Hepatocyte (in vitro differentiated cells): ENCODE data around the gene SPAG16. TPM values are rescaled to one million over a fixed set of nuclear protein-coding genes. Genes with fewer than 3 reads are reported as not detected.

ENCODE experiments used
- DNase-seq: peaks from one replicate; pipeline ENCODE4 v3.0.0-alpha.2; 2016; ENCODE audit warnings: low spot score
- H2AFZ ChIP-seq: fragments of 200-600 bp; sonication (generic); 2 replicates; pipeline ENCODE4 v1.6.0; 2016; ENCODE audit warnings: antibody characterized with exemption, mild to moderate bottlenecking
- H3K27ac ChIP-seq: fragments of 200-600 bp; sonication (generic); 2 replicates; pipeline ENCODE4 v1.5.1; 2016; ENCODE audit warnings: mild to moderate bottlenecking
- H3K27me3 ChIP-seq: fragments of 200-600 bp; sonication (generic); 2 replicates; pipeline ENCODE4 v1.6.1; 2016
- H3K36me3 ChIP-seq: fragments of 200-600 bp; sonication (generic); replicated peaks from 2 replicates; pipeline ENCODE4 v1.5.1; 2016; ENCODE audit warnings: low read depth; ENCODE audit not compliant: insufficient read depth
- H3K4me1 ChIP-seq: fragments of 200-600 bp; sonication (generic); 2 replicates; pipeline ENCODE4 v1.5.1; 2016; ENCODE audit warnings: mild to moderate bottlenecking, moderate library complexity; ENCODE audit not compliant: insufficient read depth
- H3K4me2 ChIP-seq: fragments of 200-600 bp; sonication (generic); 2 replicates; pipeline ENCODE4 v1.6.0; 2016
- H3K4me3 ChIP-seq: fragments of 200-600 bp; sonication (generic); 2 replicates; pipeline ENCODE4 v1.5.1; 2016; ENCODE audit warnings: mild to moderate bottlenecking
- H3K79me2 ChIP-seq: fragments of 200-600 bp; sonication (generic); 2 replicates; pipeline ENCODE4 v1.6.0; 2017; ENCODE audit warnings: mild to moderate bottlenecking
- H3K9me2 ChIP-seq: fragments of 200-600 bp; sonication (generic); replicated peaks from 2 replicates; pipeline ENCODE4 v1.6.0; 2017; ENCODE audit warnings: mild to moderate bottlenecking; ENCODE audit not compliant: insufficient read depth
- H3K9me3 ChIP-seq: fragments of 200-600 bp; sonication (generic); 2 replicates; pipeline ENCODE4 v1.5.1; 2016; ENCODE audit warnings: low read depth, mild to moderate bottlenecking
- H4K20me1 ChIP-seq: fragments of 200-600 bp; sonication (generic); 2 replicates; pipeline ENCODE4 v1.6.0; 2016; ENCODE audit warnings: mild to moderate bottlenecking; ENCODE audit not compliant: insufficient read depth, poor library complexity, severe bottlenecking
- EZH2 ChIP-seq: fragments of 200-600 bp; sonication (generic); IDR thresholded peaks from 2 replicates; pipeline ENCODE4 v1.6.1; 2016; ENCODE audit warnings: antibody characterized with exemption, mild to moderate bottlenecking, borderline replicate concordance
- EZH2phosphoT487 ChIP-seq: fragments of 200-600 bp; sonication (generic); IDR thresholded peaks from one replicate; pipeline ENCODE4 v1.6.1; 2018; ENCODE audit warnings: antibody characterized with exemption, mild to moderate bottlenecking, low read depth, moderate library complexity; ENCODE audit not compliant: unreplicated experiment, severe bottlenecking
- WGBS: methylation state at CpG from one replicate; pipeline ENCODE4 v1.1.6; 2016; ENCODE audit warnings: low lambda C conversion rate; ENCODE audit errors: missing lambda C conversion rate; 5-methylcytosine and 5-hydroxymethylcytosine counted together
- polyA plus RNA-seq: library from polyadenylated mRNA; unstranded; fragments of >200 nt; fragmentation: Nextera tagmentation; extraction: Ambion mirVana; gene quantifications from 2 replicates; pipeline ENCODE4 v1.2.1, GENCODE V29; 2016
- total RNA-seq: library from RNA; depleted of rRNA; stranded (reverse); fragments of >200 nt; gene quantifications from 2 replicates; pipeline ENCODE4 v1.2.3, GENCODE V29; 2014
- TF ChIP-seq, protein P1 (sequence below): fragments of 200-600 bp; sonication (generic); IDR thresholded peaks from 2 replicates; pipeline ENCODE4 v1.5.1; 2016; ENCODE audit warnings: antibody characterized with exemption, mild to moderate bottlenecking; ENCODE audit not compliant: poor library complexity

SPAG16 gene
- total and polyA plus RNA-seq, 2 experiments from 2014 or later, result 52.1 to 56.9 TPM

DNA sequence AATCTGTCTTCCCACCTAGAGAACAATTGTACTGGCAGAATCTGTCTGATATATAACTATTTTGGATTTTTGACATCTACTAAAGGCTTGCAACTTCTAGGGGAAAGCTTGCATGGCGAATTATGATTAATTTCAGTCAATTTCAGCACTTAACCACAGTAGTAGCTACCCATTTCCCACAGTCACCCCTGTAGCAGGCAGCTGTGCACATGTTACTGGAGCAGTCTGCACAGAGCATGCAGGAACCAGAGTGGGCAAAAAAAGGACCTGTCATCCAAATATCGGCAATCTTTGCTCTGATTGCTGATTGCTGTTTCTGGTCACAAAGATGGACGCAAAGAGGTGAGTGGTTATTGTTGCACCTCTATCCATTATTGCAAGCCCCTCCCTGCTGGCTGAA is 473.3 kb downstream of the SPAG16 start:
- Histone ChIP-seq H2AFZ (no peak overlapping the region), H3K4me1 (no peaks in the 10 kb centered on the region), H3K9me3 (no peaks in the 10 kb centered on the region), H3K9me2 (no peaks in the 10 kb centered on the region), H3K79me2 (no peaks in the 10 kb centered on the region), H3K36me3 (no peaks in the 10 kb centered on the region), H3K4me2 (no peak overlapping the region), H4K20me1 (no peaks in the 10 kb centered on the region), H3K27ac (no peak overlapping the region), H3K27me3 (no peaks in the 10 kb centered on the region), H3K4me3 (no peak overlapping the region)
- DNase-seq, result no peak
- 82% methylated on average over 3 of the region's 3 CpGs for WGBS
- TF ChIP-seq EZH2 (no peak), EZH2phosphoT487 (no peak)
- TF ChIP-seq, protein P1, sequence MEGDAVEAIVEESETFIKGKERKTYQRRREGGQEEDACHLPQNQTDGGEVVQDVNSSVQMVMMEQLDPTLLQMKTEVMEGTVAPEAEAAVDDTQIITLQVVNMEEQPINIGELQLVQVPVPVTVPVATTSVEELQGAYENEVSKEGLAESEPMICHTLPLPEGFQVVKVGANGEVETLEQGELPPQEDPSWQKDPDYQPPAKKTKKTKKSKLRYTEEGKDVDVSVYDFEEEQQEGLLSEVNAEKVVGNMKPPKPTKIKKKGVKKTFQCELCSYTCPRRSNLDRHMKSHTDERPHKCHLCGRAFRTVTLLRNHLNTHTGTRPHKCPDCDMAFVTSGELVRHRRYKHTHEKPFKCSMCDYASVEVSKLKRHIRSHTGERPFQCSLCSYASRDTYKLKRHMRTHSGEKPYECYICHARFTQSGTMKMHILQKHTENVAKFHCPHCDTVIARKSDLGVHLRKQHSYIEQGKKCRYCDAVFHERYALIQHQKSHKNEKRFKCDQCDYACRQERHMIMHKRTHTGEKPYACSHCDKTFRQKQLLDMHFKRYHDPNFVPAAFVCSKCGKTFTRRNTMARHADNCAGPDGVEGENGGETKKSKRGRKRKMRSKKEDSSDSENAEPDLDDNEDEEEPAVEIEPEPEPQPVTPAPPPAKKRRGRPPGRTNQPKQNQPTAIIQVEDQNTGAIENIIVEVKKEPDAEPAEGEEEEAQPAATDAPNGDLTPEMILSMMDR, result no peak

DNA sequence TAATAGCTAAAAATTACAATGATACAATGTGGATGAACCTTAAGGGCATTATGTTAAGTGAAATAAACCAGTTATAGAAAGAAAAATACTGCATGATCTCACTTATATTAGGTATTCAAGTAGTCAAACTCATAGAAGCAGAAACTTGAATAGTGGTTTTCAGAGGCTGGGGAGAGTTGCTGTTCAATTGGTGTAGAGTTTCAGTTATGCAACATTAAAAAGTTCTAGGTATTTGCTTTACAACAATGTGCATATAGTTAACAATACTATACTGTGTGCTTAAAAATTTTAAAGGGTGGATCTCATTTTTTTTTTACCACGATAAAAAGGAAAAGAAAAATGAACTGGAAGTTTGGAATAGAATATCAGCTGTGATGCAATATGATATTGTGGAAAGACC is 479.1 kb downstream of the SPAG16 start:
- H2AFZ ChIP-seq, result no peak overlapping the region
- H3K9me2 ChIP-seq, result no peaks in the 10 kb centered on the region
- DNase-seq, result no peak
- no peak overlapping the region for H3K4me3 ChIP-seq
- no peak overlapping the region for H3K27ac ChIP-seq
- H3K79me2 ChIP-seq, result no peaks in the 10 kb centered on the region
- no peaks in the 10 kb centered on the region for H3K36me3 ChIP-seq
- peaks cover 4% of the 10 kb centered on the region for H3K4me1 ChIP-seq
- WGBS, result 84% methylated on average over 1 of the region's 1 CpG
- H3K9me3 ChIP-seq, result no peaks in the 10 kb centered on the region
- H4K20me1 ChIP-seq, result no peaks in the 10 kb centered on the region
- no peak overlapping the region for H3K4me2 ChIP-seq
- no peaks in the 10 kb centered on the region for H3K27me3 ChIP-seq
- TF ChIP-seq EZH2, result no peak
- TF ChIP-seq, protein P1, result no peak
- no peak for TF ChIP-seq EZH2phosphoT487

DNA sequence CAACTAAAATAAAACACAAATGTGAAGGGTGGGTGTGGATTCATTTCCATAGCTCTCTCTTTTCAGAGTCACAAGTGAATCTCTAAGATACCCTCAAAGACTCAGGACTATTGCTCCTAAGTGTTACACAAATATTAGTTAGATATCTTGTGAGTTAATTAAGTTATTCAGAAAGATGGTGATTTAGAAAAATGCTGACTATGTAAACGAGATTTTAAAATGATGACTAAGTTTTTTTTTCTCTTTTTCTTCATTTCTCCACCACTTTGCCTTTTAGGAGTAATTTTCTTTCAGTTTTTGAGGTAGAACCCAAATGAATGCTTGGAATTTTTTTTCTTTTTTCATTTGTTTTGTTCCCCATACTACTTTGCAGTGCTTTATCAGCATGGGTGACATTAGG is 479.7 kb downstream of the SPAG16 start:
- TF ChIP-seq, protein P1, result no peak
- TF ChIP-seq EZH2phosphoT487 (no peak), EZH2 (no peak)
- Histone ChIP-seq H3K36me3 (no peaks in the 10 kb centered on the region), H3K4me2 (no peak overlapping the region), H3K4me1 (peaks cover 4% of the 10 kb centered on the region), H4K20me1 (no peaks in the 10 kb centered on the region), H3K4me3 (no peak overlapping the region), H2AFZ (no peak overlapping the region), H3K27ac (no peak overlapping the region), H3K9me2 (no peaks in the 10 kb centered on the region), H3K27me3 (no peaks in the 10 kb centered on the region), H3K9me3 (no peaks in the 10 kb centered on the region), H3K79me2 (no peaks in the 10 kb centered on the region)
- WGBS, result 68% methylated on average over 1 of the region's 1 CpG
- DNase-seq, result no peak

DNA sequence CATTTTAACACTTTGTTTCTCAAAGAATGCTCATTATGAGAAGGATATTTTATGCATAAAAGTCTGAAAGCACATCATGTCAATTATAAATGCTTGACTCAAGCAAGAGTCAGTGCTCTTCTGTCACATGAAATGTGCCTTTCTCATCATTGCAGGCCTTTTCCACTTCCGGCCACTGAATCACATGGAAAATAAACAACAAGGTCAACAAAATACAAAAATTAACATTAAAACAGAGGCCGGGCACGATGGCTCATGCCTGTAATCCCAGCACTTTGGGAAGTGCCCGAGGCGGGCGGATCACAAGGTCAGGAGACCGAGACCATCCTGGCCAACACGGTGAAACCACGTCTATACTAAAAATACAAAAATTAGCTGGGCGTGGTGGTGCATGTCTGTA is 480.6 kb downstream of the SPAG16 start:
- no peaks in the 10 kb centered on the region for H4K20me1 ChIP-seq
- no peaks in the 10 kb centered on the region for H3K9me2 ChIP-seq
- no peak overlapping the region for H3K27ac ChIP-seq
- no peak overlapping the region for H2AFZ ChIP-seq
- H3K9me3 ChIP-seq, result no peaks in the 10 kb centered on the region
- no peaks in the 10 kb centered on the region for H3K27me3 ChIP-seq
- TF ChIP-seq EZH2 (no peak), EZH2phosphoT487 (no peak)
- TF ChIP-seq, protein P1, result no peak
- H3K4me1 ChIP-seq, result peaks cover 4% of the 10 kb centered on the region
- no peak for DNase-seq
- H3K36me3 ChIP-seq, result no peaks in the 10 kb centered on the region
- H3K4me2 ChIP-seq, result no peak overlapping the region
- H3K79me2 ChIP-seq, result no peaks in the 10 kb centered on the region
- WGBS, result 95% methylated on average over 10 of the region's 10 CpGs
- H3K4me3 ChIP-seq, result no peak overlapping the region
